ENCODE results near the gene CNTN2.

DNA sequence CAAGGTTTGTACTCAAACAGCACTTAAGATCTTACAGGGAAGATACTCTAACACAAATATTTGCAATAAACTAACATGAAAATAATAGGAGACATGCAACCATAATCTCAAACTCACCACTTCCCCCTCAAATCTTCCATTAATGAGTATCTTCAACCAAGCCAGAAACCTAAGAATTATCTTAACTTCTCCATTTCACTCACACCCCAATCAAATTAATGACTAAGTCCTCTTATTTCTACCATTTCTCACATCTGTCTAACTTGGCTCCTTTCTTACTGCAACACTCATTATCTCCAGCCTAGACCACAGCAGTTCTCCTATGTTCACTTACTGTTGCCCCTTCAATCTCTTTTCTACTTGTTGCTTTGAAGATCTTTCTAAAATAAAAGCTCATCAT is 68.3 kb downstream of the CNTN2 start:
- TF ChIP-seq, protein P1, sequence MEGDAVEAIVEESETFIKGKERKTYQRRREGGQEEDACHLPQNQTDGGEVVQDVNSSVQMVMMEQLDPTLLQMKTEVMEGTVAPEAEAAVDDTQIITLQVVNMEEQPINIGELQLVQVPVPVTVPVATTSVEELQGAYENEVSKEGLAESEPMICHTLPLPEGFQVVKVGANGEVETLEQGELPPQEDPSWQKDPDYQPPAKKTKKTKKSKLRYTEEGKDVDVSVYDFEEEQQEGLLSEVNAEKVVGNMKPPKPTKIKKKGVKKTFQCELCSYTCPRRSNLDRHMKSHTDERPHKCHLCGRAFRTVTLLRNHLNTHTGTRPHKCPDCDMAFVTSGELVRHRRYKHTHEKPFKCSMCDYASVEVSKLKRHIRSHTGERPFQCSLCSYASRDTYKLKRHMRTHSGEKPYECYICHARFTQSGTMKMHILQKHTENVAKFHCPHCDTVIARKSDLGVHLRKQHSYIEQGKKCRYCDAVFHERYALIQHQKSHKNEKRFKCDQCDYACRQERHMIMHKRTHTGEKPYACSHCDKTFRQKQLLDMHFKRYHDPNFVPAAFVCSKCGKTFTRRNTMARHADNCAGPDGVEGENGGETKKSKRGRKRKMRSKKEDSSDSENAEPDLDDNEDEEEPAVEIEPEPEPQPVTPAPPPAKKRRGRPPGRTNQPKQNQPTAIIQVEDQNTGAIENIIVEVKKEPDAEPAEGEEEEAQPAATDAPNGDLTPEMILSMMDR (IDR thresholded peaks at IDR 0.05; ENCODE audit: low read length): no peak
- TF ChIP-seq EZH2 (optimal IDR thresholded peaks at IDR 0.05; ENCODE audit: low read depth, low read length): no peak

Measured in MM.1S (cell line).